HG03439 (cell line): ENCODE data around the gene UBA1.

Experiments
- ATAC-seq: cut with Tn5 transposase; IDR thresholded peaks from one replicate; pipeline ENCODE4 v1.9.1; 2021; ENCODE audit warnings: mild to moderate bottlenecking, moderate library complexity; ENCODE audit not compliant: unreplicated experiment

Gene UBA1

DNA sequence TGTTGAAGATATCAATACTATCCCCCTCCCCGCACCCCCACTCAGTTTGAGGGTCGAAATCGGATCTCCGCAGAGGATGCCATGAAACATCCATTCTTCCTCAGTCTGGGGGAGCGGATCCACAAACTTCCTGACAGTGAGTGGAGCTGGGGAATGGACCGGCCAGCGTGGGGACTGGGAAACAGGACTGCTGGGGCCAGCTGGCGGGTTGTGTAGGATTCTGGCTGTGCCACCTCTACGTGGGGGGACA is 33.6 kb downstream of the UBA1 start:
- no peak for ATAC-seq

DNA sequence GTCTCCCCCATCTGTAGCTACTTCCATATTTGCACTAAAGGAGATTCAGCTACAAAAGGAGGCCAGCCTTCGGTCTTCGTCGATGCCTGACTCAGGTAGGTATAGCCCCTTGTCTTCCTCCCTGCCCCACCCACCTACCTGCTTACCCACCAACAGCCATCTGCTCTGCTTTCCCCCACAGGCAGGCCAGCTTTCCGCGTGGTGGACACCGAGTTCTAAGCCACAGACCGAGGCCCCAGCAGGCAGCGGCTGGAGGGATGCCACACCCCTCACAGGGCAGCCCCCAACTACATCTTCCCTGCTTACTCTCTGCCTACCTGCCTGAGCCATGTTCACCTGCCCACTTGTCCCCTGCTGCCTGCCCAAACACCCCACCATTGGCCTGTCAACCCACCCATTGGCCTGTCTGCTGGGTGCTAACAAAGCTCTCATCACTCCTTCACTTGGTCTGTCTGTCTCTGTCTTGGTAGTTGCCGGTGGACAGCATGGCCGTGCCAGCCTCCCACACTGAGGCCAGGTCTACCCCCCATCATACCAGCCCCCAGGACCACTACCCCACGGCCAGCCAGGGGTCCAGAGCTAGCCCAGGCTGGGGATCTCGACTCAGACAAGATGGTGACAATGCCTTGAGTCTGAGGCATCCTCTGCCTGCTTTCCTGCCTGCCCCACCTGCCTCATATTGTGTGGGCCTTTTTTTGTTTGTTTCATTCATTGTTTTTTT is 35.1 kb downstream of the UBA1 start:
- ATAC-seq: no peak

DNA sequence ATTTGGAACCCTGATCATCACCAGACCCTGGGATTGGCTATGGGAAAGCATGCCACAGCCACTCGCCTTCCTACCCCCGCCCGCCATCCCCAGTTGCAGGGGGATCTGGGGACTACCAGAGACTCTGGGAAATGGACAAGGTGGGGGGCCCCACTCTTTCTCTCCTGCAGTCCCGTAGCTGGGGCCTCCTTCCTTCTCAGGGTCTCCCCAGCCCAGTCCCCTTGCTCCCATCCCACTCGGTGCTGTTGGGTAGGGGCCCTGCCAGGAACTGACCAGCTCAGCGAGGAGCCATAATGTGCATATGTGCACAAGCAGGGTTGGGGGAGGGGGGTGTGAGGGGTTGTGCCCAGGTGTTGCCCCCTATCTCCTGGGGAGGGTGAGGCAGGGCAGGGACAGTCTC is 35.8 kb downstream of the UBA1 start:
- ATAC-seq: no peak

GRCh38 chrX:47230136-47230868 is 36.7 kb downstream of the UBA1 start:
- no peak for ATAC-seq

- no peak for ATAC-seq
These were observed 37.5 kb downstream of the UBA1 start for GRCh38 chrX:47231167-47231566.

- peak; percentile 4 for ATAC-seq
These were observed 38.7 kb downstream of the UBA1 start for GRCh38 chrX:47232197-47232802.

- ATAC-seq: peak; percentile 12
These were observed 39.2 kb downstream of the UBA1 start, which contains the start of gene USP11 for GRCh38 chrX:47232803-47233332. TSS of gene USP11 (plus strand) at chrX:47233009. CDS start at chrX:47233044, 35 bp downstream.

GRCh38 chrX:47233333-47234113 is 39.9 kb downstream of the UBA1 start:
- ATAC-seq: peak; percentile 87

GRCh38 chrX:47234583-47234982 is 41.0 kb downstream of the UBA1 start:
- no peak for ATAC-seq

DNA sequence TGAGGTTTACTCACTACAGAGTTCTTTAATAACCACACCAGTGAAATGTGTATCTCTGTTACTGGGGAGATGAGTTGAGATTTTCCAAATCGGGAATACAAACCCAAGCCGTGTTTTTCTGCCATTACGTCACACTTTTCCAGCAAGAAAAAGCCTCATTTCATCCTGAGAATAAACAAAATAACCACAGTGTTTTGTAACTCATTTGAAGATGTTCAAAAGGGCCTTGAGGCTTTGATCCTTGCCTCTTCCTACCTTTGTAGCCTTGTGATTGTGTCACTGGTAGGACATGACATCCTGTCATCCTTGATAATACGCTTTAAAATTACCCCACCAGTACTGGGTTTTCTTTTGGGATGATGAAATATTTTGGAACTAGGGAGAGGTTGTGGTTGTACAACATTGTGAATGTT is 42.1 kb downstream of the UBA1 start:
- no peak for ATAC-seq

GRCh38 chrX:47239199-47239598 is 45.6 kb downstream of the UBA1 start:
- no peak for ATAC-seq

DNA sequence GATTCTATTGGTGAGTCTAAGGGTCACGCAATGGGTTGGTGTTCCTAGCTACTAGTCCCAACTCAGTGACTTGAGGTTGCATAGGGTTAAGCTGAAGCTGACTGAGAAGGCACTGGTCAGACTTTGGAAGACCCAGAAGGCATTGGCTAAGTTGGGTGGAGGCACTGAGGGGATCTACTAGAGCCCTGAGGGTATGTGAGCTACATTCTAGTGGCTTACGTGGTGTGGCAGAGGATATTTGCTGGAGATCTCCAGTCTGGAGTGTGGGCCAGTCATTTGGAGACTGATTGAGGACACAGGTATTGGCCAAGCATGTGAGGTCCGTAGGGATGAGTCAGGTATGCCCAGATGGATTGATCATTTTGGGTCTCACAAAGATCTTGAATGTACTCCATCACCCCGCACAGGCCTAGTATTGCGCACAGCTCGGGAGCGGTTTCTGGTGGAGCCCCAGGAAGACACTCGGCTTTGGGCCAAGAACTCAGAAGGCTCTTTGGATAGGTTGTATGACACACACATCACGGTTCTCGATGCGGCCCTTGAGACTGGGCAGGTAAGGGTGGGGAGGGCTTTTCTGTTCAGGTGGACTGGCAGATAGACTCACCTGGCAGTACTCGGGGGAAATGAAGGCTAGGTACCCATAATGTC is 46.4 kb downstream of the UBA1 start:
- no peak for ATAC-seq

DNA sequence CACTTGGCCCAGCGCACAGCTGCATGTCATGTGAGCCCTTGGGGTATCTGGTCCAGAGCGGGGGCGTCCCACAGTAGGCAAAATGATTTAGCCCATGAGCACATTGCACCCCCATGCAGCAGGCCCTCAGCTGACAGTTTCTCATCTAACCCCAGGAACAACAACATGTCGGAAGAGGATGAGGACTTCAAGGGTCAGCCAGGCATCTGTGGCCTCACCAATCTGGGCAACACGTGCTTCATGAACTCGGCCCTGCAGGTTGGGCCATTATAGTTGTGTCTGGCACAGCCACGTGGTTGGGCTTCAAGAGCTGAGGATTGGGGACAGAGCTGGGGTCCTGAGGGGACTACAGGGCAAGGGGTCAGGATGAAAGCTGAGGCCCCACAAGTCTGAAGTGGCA is 47.0 kb downstream of the UBA1 start:
- ATAC-seq: no peak

DNA sequence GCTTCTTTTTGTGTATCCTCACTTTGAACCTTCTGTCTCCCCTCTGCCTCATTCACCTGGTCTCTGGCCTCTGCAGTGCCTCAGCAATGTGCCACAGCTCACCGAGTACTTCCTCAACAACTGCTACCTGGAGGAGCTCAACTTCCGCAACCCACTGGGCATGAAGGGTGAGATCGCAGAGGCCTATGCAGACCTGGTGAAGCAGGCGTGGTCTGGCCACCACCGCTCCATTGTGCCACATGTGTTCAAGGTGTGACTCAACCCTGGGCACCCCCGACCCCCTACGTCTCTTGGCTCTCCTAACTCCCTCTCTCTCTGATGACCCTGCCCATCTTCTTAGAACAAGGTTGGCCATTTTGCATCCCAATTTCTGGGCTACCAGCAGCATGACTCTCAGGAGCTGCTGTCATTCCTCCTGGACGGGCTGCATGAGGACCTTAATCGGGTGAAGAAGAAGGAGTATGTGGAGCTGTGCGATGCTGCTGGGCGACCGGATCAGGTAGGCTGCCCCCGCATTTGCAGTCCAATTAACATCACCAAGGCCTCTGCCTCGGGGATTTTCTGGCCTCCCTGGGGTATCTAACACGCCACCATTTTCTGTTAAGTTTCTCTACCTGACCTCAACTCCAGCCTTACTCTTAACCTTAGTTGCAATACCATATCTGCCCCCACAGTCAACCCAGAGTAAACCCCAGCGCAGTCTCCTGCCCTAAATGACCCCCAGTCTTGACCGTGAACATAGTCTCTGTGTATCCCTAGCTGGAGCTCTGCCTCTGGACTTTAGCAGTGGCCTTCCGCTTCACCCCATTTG is 47.8 kb downstream of the UBA1 start:
- ATAC-seq: no peak

DNA sequence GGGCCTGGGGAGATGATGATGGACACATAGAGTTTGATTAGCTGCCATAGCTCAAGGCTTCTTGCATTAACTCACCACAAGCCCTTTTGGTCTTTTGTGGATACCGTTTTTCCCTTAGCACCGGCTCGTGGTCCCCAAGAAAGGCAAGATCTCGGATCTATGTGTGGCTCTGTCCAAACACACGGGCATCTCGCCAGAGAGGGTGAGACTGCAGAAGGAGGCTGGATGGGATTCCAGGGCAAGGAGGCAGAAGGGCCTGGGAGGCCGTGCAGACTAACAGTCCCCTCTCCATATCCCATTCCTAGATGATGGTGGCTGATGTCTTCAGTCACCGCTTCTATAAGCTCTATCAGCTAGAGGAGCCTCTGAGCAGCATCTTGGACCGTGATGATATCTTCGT is 48.7 kb downstream of the UBA1 start:
- ATAC-seq: no peak

GRCh38 chrX:47243351-47243750 is 49.7 kb downstream of the UBA1 start:
- ATAC-seq: no peak

- ATAC-seq: no peak
These were observed 51.0 kb downstream of the UBA1 start for GRCh38 chrX:47244676-47245075.

DNA sequence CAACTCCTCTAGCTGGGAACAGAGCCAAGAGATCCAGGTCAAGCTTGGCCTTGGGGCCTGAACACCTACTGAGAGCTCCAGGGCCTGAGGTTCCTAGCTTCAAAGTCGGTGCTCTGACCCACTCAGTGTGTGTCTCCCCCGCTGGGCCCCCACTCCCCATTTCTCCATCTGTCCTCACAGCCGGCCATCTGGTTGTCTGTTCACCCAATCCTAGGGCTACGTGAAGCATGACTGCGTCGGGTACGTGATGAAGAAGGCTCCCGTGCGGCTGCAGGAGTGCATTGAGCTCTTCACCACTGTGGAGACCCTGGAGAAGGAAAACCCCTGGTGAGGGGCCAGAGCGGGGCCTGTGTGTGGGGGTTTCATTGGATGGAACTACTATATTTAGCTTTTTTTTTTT is 51.5 kb downstream of the UBA1 start:
- ATAC-seq: no peak

- no peak for ATAC-seq
These were observed 53.8 kb downstream of the UBA1 start for GRCh38 chrX:47247206-47247998.
